ENCODE data around the gene SPIRE2. TPM values are rescaled to one million over a fixed set of nuclear protein-coding genes. Genes with fewer than 3 reads are reported as not detected.

Gene SPIRE2
- total RNA-seq, 1 donor from 2014 or later: 3.2 TPM

GRCh38 chr16:89918453-89919347 lies 90.4 kb downstream of the SPIRE2 start, which contains the start of gene MC1R:
TSS of gene MC1R (plus strand) at chr16:89918862. CDS start at chr16:89919259, 397 bp downstream.
- no peak for DNase-seq (ENCODE audit: low spot score)

GRCh38 chr16:89919535-89920406 lies 91.5 kb downstream of the SPIRE2 start:
- ATAC-seq: no peak
- no peak for DNase-seq (ENCODE audit: low spot score)
- intact Hi-C loops (cut with DNase I): no loop called here

More at GRCh38 chr16:89918453-89919347, 90.4 kb downstream of the SPIRE2 start, which contains the start of gene MC1R:
- ATAC-seq: peak; percentile 15
- intact Hi-C loops (cut with DNase I): no loop called here

GRCh38 chr16:89920723-89921122 lies 92.4 kb downstream of the SPIRE2 start:
- DNase-seq (ENCODE audit: low spot score) (no peak), ATAC-seq (no peak)
- intact Hi-C loops (cut with DNase I): no loop called here

Other genes starting within 250 kb of the SPIRE2 start
- gene DPEP1, start 214.8 kb upstream of the SPIRE2 start, total RNA-seq: not detected
- gene CHMP1A, start 170.8 kb upstream of the SPIRE2 start, total RNA-seq: 55.8 TPM
- 6.5 TPM for gene SPATA33, start 170.6 kb upstream of the SPIRE2 start, total RNA-seq
- gene CDK10, start 141.8 kb upstream of the SPIRE2 start, total RNA-seq: 58.8 TPM
- gene SPATA2L, start 126.8 kb upstream of the SPIRE2 start, total RNA-seq: 10.6 TPM
- gene VPS9D1, start 107.6 kb upstream of the SPIRE2 start, total RNA-seq: 14.2 TPM
- gene ZNF276, start 106.9 kb upstream of the SPIRE2 start, total RNA-seq: 39.8 TPM
- 5.3 TPM for gene FANCA, start 11.8 kb upstream of the SPIRE2 start, total RNA-seq
- gene TCF25, start 45.1 kb downstream of the SPIRE2 start, total RNA-seq: 206 TPM
- gene MC1R, start 90.4 kb downstream of the SPIRE2 start, total RNA-seq: 5.8 TPM
- gene TUBB3, start 94.9 kb downstream of the SPIRE2 start, total RNA-seq: 2.0 TPM
- 60.2 TPM for gene DEF8, start 120.3 kb downstream of the SPIRE2 start, total RNA-seq
- gene DBNDD1, start 191.0 kb downstream of the SPIRE2 start, total RNA-seq: 1.8 TPM
- not detected for gene PRDM7, start 248.9 kb downstream of the SPIRE2 start, total RNA-seq

All from sciatic nerve (tissue), 2 donors.